CD4-positive, alpha-beta T cell (primary cell): Measurements from ENCODE around the gene ZSWIM1. TPM values are rescaled to one million over a fixed set of nuclear protein-coding genes. Genes with fewer than 3 reads are reported as not detected.

Experiments used
- ATAC-seq: fragments of 200-7000 bp; cut with Tn5 transposase; one replicate; pipeline ENCODE4 v1.10.0; 2022; ENCODE audit warnings: mild to moderate bottlenecking; ENCODE audit not compliant: poor library complexity
- CTCF ChIA-PET: fragments of 350-600 bp; sonication (Branson Sonifier 250); formaldehyde crosslinking; loops from one replicate; lab custom pipeline; 2021; ENCODE audit warnings: antibody characterized with exemption, inconsistent platforms; lab: Charles Lee
- POLR2A ChIA-PET: fragments of 350-600 bp; sonication (Branson Sonifier 250); formaldehyde crosslinking; loops from one replicate; lab custom pipeline; 2021; ENCODE audit warnings: antibody characterized with exemption, inconsistent platforms; lab: Charles Lee
- DNase-seq, 14 experiments: peaks; one replicate each; pipeline ENCODE4 v3.0.0-alpha.2; 2013 to 2020; ENCODE audit warnings: mixed read lengths in 2 of 14
- H3K27ac ChIP-seq, 2 donors: one replicate each; pipeline versions ENCODE4 v1.5.1 to v1.7.0; 2013; ENCODE audit warnings: low read length in 2 of 2, low read depth in 1 of 2, mild to moderate bottlenecking in 1 of 2
- H3K27me3 ChIP-seq, 2 experiments: 1 replicate in 1 of 2; 2 replicates in 1 of 2; pipeline versions ENCODE4 v1.6.1 to v1.7.0; 2013; ENCODE audit warnings: low read length in 2 of 2, control low read depth in 1 of 2, mild to moderate bottlenecking in 1 of 2, moderate library complexity in 1 of 2; ENCODE audit not compliant: insufficient read depth in 2 of 2, control insufficient read depth in 1 of 2
- H3K36me3 ChIP-seq: one replicate; pipeline ENCODE4 v1.6.1; 2013; ENCODE audit warnings: low read length, control low read depth; ENCODE audit not compliant: insufficient read depth
- H3K4me1 ChIP-seq: one replicate; pipeline ENCODE4 v1.6.1; 2013; ENCODE audit warnings: low read length, control low read depth; ENCODE audit not compliant: insufficient read depth
- H3K4me3 ChIP-seq: one replicate; pipeline ENCODE4 v1.5.1; 2013; ENCODE audit warnings: mild to moderate bottlenecking, low read length, moderate library complexity
- H3K9me3 ChIP-seq, 2 experiments: 1 replicate in 1 of 2; 2 replicates in 1 of 2; pipeline versions ENCODE4 v1.6.1 to v1.7.0; 2013; ENCODE audit warnings: low read length in 2 of 2, mild to moderate bottlenecking in 2 of 2, control low read depth in 1 of 2, moderate library complexity in 1 of 2; ENCODE audit not compliant: control insufficient read depth in 1 of 2, insufficient read depth in 1 of 2
- H3K27ac Mint-ChIP-seq: one replicate; pipeline ENCODE4 v1.8.0; 2020; ENCODE audit warnings: mixed read lengths
- H3K27me3 Mint-ChIP-seq: one replicate; pipeline ENCODE4 v1.8.0; 2021; ENCODE audit warnings: mixed read lengths
- H3K36me3 Mint-ChIP-seq: one replicate; pipeline ENCODE4 v1.8.0; 2021; ENCODE audit warnings: low read depth, mixed read lengths
- H3K4me1 Mint-ChIP-seq: one replicate; pipeline ENCODE4 v1.8.0; 2021; ENCODE audit warnings: low read depth, mixed read lengths
- H3K4me3 Mint-ChIP-seq: one replicate; pipeline ENCODE4 v1.8.0; 2020; ENCODE audit warnings: mild to moderate bottlenecking, mixed read lengths
- H3K9me3 Mint-ChIP-seq: one replicate; pipeline ENCODE4 v1.8.0; 2020; ENCODE audit warnings: mixed read lengths
- intact Hi-C, 2 experiments: fragments of 100-400 bp; cut with DNase I in 1 of 2; cut with micrococcal nuclease in 1 of 2; formaldehyde crosslinking; loops; one replicate each; pipeline versions ENCODE4 v1.15.1 to v1.9.0; 2023 to 2025; cut with DNase I, micrococcal nuclease
- total RNA-seq, 174 experiments: library from RNA in 2 of 174; stranded (reverse) in 2 of 174; gene quantifications; one replicate each; pipeline ENCODE4 v1.2.3 and lab custom pipeline; 2021 to 2026
- TF ChIP-seq, protein P1 (sequence below): fragments of 200-600 bp; IDR thresholded peaks from one replicate; pipeline ENCODE4 v1.8.0; 2022; ENCODE audit warnings: antibody characterized with exemption, mild to moderate bottlenecking

The ZSWIM1 gene
- total RNA-seq, 2 experiments from 2014 or later, result 9.3 to 10.7 TPM

DNA sequence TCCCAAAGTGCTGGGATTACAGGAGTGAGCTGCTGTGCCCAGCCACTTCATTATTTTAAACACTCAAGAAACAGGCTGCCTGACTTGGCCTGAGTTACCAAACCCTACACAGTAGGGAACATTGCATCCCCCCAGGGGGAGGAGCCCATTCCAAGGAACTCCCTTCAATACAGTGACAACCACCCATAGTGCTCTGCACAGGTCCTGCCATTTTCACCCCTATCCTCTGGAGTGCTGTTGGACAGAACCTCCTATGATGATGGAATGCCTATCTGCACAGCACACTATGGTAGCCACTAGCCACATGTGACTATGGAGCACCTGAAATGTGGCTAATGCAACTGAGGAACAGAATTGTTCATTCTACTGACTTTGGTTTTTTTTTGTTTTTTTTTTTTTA, 35.6 kb upstream of the ZSWIM1 start:
- Histone ChIP-seq H3K4me1 (no peaks in the 10 kb centered on the region), H3K27ac (no peak overlapping the region), H3K4me3 (no peak overlapping the region), H3K36me3 (peaks cover 65% of the 10 kb centered on the region), H3K9me3 (no peaks in the 10 kb centered on the region), H3K27me3 (no peaks in the 10 kb centered on the region)
- peaks cover 78% of the 10 kb centered on the region for H3K36me3 Mint-ChIP-seq
- H3K9me3 Mint-ChIP-seq, result no peaks in the 10 kb centered on the region
- DNase-seq (no peak), ATAC-seq (no peak)
- POLR2A ChIA-PET, result no interaction called here
- H3K4me1 Mint-ChIP-seq, result no peaks in the 10 kb centered on the region
- intact Hi-C loops, result no loop called here
- H3K4me3 Mint-ChIP-seq, result no peak overlapping the region
- CTCF ChIA-PET, result no interaction called here
- H3K27me3 Mint-ChIP-seq, result no peaks in the 10 kb centered on the region
- no peak overlapping the region for H3K27ac Mint-ChIP-seq
- TF ChIP-seq, protein P1, sequence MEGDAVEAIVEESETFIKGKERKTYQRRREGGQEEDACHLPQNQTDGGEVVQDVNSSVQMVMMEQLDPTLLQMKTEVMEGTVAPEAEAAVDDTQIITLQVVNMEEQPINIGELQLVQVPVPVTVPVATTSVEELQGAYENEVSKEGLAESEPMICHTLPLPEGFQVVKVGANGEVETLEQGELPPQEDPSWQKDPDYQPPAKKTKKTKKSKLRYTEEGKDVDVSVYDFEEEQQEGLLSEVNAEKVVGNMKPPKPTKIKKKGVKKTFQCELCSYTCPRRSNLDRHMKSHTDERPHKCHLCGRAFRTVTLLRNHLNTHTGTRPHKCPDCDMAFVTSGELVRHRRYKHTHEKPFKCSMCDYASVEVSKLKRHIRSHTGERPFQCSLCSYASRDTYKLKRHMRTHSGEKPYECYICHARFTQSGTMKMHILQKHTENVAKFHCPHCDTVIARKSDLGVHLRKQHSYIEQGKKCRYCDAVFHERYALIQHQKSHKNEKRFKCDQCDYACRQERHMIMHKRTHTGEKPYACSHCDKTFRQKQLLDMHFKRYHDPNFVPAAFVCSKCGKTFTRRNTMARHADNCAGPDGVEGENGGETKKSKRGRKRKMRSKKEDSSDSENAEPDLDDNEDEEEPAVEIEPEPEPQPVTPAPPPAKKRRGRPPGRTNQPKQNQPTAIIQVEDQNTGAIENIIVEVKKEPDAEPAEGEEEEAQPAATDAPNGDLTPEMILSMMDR, result no peak

DNA sequence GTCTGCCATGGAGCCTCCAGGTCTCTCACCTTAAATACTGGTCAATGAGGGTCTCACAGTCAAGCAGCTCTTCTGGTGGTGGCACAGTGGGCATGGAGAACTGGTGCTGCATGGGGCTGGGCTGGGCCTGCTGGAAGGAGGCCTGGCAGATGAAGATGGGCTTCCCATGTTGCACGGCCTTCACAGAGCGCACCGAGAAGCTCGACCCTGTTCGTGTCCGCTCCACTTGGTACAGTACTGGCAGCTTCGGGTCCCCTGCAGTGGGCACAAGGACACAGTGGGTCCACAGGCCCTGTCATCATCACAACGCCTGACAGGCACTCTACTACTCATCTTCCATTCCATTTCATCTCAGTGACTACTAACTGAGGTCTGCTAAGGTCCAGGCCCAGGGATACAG, 32.6 kb upstream of the ZSWIM1 start:
- H3K4me3 Mint-ChIP-seq, result no peak overlapping the region

DNA sequence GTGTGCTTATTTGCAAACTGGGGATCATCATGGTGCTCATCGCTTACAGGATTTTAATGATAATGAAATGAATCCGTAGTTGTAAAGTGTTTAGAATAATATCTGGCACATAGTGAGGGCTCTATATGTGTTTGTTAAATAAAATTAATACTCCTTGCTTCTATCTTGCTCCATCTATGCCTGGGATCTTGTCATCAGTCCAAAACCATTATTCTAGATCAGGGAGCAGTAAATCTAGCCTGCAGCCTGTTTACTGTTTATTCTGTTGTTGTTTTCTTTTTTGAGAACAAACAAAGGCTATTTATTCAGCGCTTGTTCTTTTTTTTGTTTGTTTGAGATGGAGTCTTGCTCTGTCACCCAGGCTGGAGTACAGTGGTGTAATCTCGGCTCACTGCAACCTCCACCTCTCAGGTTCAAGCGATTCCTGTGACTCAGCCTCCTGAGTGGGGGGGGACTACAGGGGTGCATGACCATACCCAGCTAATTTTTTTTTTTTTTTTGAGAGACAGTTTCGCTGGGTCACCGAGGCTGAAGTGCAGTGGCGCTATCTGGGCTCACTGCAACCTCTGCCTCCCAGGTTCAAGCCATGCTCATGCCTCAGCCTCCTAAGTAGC, 32.0 kb upstream of the ZSWIM1 start:
- Histone ChIP-seq H3K4me3 (no peak overlapping the region), H3K9me3 (no peaks in the 10 kb centered on the region), H3K27ac (no peak overlapping the region), H3K27me3 (no peaks in the 10 kb centered on the region), H3K4me1 (no peaks in the 10 kb centered on the region), H3K36me3 (peaks cover 65% of the 10 kb centered on the region)
- no peak overlapping the region for H3K27ac Mint-ChIP-seq
- CTCF ChIA-PET, result no interaction called here
- H3K9me3 Mint-ChIP-seq, result no peaks in the 10 kb centered on the region
- H3K4me3 Mint-ChIP-seq, result no peak overlapping the region
- POLR2A ChIA-PET, result interaction anchor here (1.4 kb wide), 1 partner anchor 86 kb away, joined by 5 read pairs; the partner anchor contains the start of gene PCIF1
- peaks cover 5% of the 10 kb centered on the region for H3K4me1 Mint-ChIP-seq
- TF ChIP-seq, protein P1, result no peak
- DNase-seq, result no peak
- intact Hi-C loops, result no loop called here
- ATAC-seq, result no peak
- no peaks in the 10 kb centered on the region for H3K27me3 Mint-ChIP-seq
- H3K36me3 Mint-ChIP-seq, result peaks cover 93% of the 10 kb centered on the region

More for the DNA sequence above, 32.6 kb upstream of the ZSWIM1 start:
- Mint-ChIP-seq H3K4me1 (peaks cover 1% of the 10 kb centered on the region), H3K27me3 (no peaks in the 10 kb centered on the region), H3K36me3 (peaks cover 93% of the 10 kb centered on the region), H3K9me3 (no peaks in the 10 kb centered on the region), H3K27ac (no peak overlapping the region)
- Histone ChIP-seq H3K27me3 (no peaks in the 10 kb centered on the region), H3K27ac (no peak overlapping the region), H3K4me3 (no peak overlapping the region), H3K36me3 (peaks cover 65% of the 10 kb centered on the region), H3K9me3 (no peaks in the 10 kb centered on the region), H3K4me1 (no peaks in the 10 kb centered on the region)
- ATAC-seq (no peak), DNase-seq (no peak)
- ChIA-PET POLR2A (no interaction called here), CTCF (no interaction called here)
- TF ChIP-seq, protein P1, result no peak
- intact Hi-C loops, result no loop called here
